Fibroblast of the aortic adventitia (primary cell): ENCODE results near the gene SSR4. TPM values are rescaled to one million over a fixed set of nuclear protein-coding genes. Genes with fewer than 3 reads are reported as not detected.

Source experiments
- DNase-seq: peaks from one replicate; pipeline ENCODE4 v3.0.0-alpha.2; 2010; ENCODE audit warnings: low read depth
- H3K4me3 ChIP-seq: 2 replicates; pipeline ENCODE4 v1.5.1; 2011; ENCODE audit warnings: low read depth, mild to moderate bottlenecking, control low read depth, low read length, moderate library complexity
- CTCF ChIP-seq: IDR thresholded peaks from 2 replicates; pipeline ENCODE4 v1.5.1; 2011; ENCODE audit warnings: mild to moderate bottlenecking, low read length, control low read depth, inconsistent platforms; ENCODE audit not compliant: insufficient read depth
- total RNA-seq: library from RNA; depleted of rRNA; stranded (reverse); fragments of >200 nt; gene quantifications from 2 replicates; pipeline ENCODE4 v1.2.3, GENCODE V29; 2012; ENCODE audit warnings: low replicate concordance

SSR4 gene
- total RNA-seq, 1 donor = 186 TPM

- no peak for TF ChIP-seq CTCF
- no peak overlapping the region for H3K4me3 ChIP-seq
- DNase-seq = no peak
These were observed 15.8 kb upstream of the SSR4 start for GRCh38 chrX:153778684-153779101.

GRCh38 chrX:153779891-153780677 lies 14.4 kb upstream of the SSR4 start:
- H3K4me3 ChIP-seq = no peak overlapping the region
- TF ChIP-seq CTCF = no peak
- DNase-seq = no peak

- no peak for DNase-seq
- no peak within 1 kb of the TSS for H3K4me3 ChIP-seq
- TF ChIP-seq CTCF = no peak
These were observed 13.6 kb upstream of the SSR4 start, which contains the start of gene SRPK3 for GRCh38 chrX:153780678-153781427. Gene SRPK3 (plus strand): TSS chrX:153781041. CDS start chrX:153781087, 46 bp downstream.

DNA sequence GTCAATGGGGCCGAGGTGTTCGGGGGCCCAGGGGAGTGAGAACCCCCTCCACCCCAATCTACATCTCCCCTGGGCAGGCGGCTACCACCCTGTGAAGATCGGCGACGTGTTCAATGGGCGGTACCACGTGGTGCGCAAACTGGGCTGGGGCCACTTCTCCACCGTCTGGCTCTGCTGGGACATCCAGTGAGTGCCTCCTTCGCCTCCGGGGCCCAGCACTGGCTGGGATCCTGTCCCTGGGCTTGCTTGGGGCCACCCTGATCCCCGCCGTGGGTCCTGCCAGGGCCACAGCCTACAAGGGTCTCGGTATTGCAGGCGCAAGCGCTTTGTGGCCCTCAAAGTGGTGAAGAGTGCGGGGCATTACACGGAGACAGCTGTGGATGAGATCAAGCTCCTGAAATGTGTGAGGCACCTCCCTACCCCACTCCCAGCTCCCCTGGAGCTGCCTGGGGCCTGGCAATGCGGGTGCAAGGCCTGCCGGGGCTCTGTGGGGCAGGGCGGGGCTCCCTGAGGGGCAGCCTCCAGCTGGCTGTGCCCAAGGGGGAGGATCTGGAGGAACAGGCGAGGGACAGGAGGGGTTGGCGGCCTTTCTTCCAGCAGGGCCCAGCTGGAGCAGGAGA lies 12.9 kb upstream of the SSR4 start:
- H3K4me3 ChIP-seq = no peak overlapping the region
- DNase-seq = no peak
- no peak for TF ChIP-seq CTCF

DNA sequence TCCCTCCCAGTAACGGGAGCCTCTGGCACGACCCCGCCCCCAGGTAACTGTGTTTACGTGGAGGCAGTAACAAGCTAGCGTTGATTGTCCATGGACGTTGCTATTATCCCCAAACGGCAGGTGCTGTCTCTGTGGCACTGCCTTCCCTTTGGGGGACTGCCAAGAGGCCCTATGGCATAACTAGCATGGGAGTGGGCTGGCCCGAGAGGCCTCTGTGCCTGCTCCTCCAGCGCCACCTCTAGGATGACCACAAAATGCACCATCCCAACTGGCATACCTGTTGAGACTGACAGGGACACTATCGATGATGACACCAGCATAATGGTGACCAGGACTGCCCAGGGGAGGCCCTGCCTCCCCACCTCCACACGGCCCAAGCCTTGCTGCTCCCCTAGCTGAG lies 12.2 kb upstream of the SSR4 start:
- no peak for DNase-seq
- no peak for TF ChIP-seq CTCF
- H3K4me3 ChIP-seq = no peak overlapping the region

- TF ChIP-seq CTCF = no peak
- no peak overlapping the region for H3K4me3 ChIP-seq
- DNase-seq = no peak
These were observed 11.6 kb upstream of the SSR4 start for GRCh38 chrX:153782871-153783270.
